ENCODE measurements around the gene BBS9.

- no peak for TF ChIP-seq POLR2AphosphoS5 (IDR thresholded peaks at IDR 0.05; ENCODE audit: low read depth, low read length)
- no peak for TF ChIP-seq POLR2A (IDR thresholded peaks at IDR 0.05; ENCODE audit: low read depth, low read length)
Measured at GRCh38 chr7:33339074-33339790, 209.9 kb downstream of the BBS9 start.

Measured in GM12892 (cell line).